Measurements from ENCODE around the gene PGGHG.

DNA sequence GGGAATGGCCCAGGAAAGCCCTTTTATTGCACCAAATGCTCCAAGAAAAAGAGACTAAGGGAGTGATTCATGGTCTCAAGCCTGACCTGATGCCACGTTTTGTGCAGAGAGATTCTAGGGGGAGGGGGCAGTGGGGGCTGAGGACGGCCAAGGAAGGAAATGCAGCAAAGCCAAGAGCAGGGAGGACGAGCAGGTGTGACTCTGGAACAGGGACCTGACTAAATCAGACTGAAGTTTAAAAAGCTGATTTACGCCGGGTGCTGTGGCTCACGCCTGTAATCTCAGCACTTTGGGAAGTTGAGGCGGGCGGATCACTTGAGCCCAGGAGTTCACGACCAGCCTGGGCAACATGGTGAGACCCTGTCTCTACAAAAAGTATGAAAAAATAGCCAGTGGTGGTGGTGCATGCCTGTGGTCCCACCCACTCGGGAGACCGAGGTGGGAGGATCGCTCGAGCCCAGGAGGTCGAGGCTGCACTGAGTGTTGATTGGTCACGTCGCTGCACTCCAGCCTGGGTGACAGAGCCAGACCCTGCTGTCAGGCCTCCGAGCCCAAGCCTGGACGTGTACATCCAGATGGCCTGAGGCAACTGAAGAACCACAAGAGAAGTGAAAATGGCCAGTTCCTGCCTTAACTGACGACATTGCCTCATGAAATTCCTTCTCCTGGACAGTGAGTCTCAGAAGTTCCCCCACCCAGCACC, 42.6 kb downstream of the PGGHG start:
- TF ChIP-seq CTCF (optimal IDR thresholded peaks at IDR 0.05 in 1 of 3, IDR thresholded peaks at IDR 0.05 in 1 of 3, conservative IDR thresholded peaks at IDR 0.05 in 1 of 3; ENCODE audit: extremely low read depth in 1 of 3, insufficient read depth in 2 of 3, low read length in 3 of 3) (no peak), EZH2 (IDR thresholded peaks at IDR 0.05; ENCODE audit: low read length) (no peak)

All from keratinocyte (primary cell).